Measurements from ENCODE around the gene FZR1. TPM values are rescaled to one million over a fixed set of nuclear protein-coding genes. Genes with fewer than 3 reads are reported as not detected.

Gene FZR1
- total and polyA plus RNA-seq, 9 of the 15 experiments (the other 6 are each of a cell fraction or from before 2014, with no cell fraction given): 0.18 to 48.0 (median 22.2) TPM

DNA sequence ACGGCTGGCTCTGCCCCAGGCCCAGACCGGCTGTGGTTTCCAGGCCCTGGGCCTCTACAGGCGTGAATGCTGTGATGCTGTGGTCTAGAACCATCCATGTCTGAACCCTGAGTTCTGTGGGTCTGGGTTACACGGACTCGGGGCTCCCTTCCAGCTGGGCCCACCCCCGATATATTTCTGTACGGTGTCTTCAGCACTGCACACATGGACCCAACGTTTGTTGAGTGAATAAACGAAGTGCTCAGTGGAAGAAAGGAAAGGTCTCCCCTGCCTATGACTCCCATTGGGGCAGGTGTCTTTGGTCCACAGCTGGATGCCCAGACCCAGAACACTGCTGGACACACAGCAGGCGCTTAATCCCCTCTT lies 39.5 kb downstream of the FZR1 start:
- Histone ChIP-seq H3K9me3 (replicated peaks; ENCODE audit: control insufficient read depth, insufficient read depth, low read depth, low read length) (no peaks in the 10 kb centered on the region), H3K9me1 (ENCODE audit: control insufficient read depth, insufficient read depth, low read length) (no peaks in the 10 kb centered on the region), H3K4me3 (no peak overlapping the region), H4K20me1 (replicated peaks; ENCODE audit: control insufficient read depth, insufficient read depth, low read length) (peaks cover 5% of the 10 kb centered on the region; the same call in 1 of the 2 replicates), H3K79me2 (ENCODE audit: control insufficient read depth, insufficient read depth, low read length) (no peaks in the 10 kb centered on the region), H3K9ac (ENCODE audit: insufficient read depth in 1 of 2, low read depth in 2 of 2, low read length in 2 of 2) (no peak overlapping the region), H3K4me2 (ENCODE audit: insufficient read depth, low read length) (no peak overlapping the region), H3K27me3 (ENCODE audit: control insufficient read depth in 2 of 2, insufficient read depth in 2 of 2, low read length in 2 of 2) (no peaks in the 10 kb centered on the region), H3K4me1 (replicated peaks in 1 of 2; ENCODE audit: control insufficient read depth in 2 of 2, insufficient read depth in 2 of 2, low read length in 2 of 2) (peaks cover 0 to 49% of the 10 kb centered on the region in 2 experiments; a peak in 3 of 5 replicates), H3K36me3 (ENCODE audit: control insufficient read depth, insufficient read depth, low read length) (peaks cover 68% of the 10 kb centered on the region; the same call in 2 of the 3 replicates), H3K27ac (ENCODE audit: extremely low read depth, low read depth, low read length) (no peak overlapping the region), H2AFZ (ENCODE audit: low read depth, low read length) (no peak overlapping the region)
- intact Hi-C loops (cut with micrococcal nuclease): loop anchor here (1.0 to 10.0 kb wide), 2 partner anchors 32 to 59 kb away; partner anchors contain the start of gene TBXA2R
- ChIA-PET CTCF (ENCODE audit: low intra/inter-chr PET ratio) (interaction anchor here (1.0 to 2.1 kb wide), 3 partner anchors 73 to 307 kb away, joined by 3 to 19 read pairs (median 3); no protein-coding TSS in a partner anchor), POLR2A (interaction anchor here (0.7 to 1.3 kb wide), 3 partner anchors 11 to 153 kb away, joined by 3 to 5 read pairs (median 3); partner anchors contain the start of gene MFSD12)
- TF ChIP-seq MED1 (CRISPR knock-in tag; IDR thresholded peaks at IDR 0.05; ENCODE audit: borderline replicate concordance) (no peak), RFX5 (IDR thresholded peaks at IDR 0.05; ENCODE audit: low read depth, low read length) (no peak), XRCC4 (IDR thresholded peaks at IDR 0.05; ENCODE audit: extremely low read depth, insufficient read depth, insufficient read length) (no peak), RAD21 (CRISPR knock-in tag; conservative IDR thresholded peaks at IDR 0.05 in 1 of 2, IDR thresholded peaks at IDR 0.05 in 1 of 2) (no peak)
- 82% methylated on average over 9 of the region's 10 CpGs for WGBS (ENCODE audit: insufficient coverage, low coverage, missing lambda C conversion rate)
- ATAC-seq: no peak
- no peak for DNase-seq (ENCODE audit: extremely low read depth in 1 of 4, low spot score in 3 of 4)
- no peak for FAIRE-seq
- in situ Hi-C loops (cut with MboI): no loop called here
- no TSS peak for BruUV-seq (replicated peaks)

DNA sequence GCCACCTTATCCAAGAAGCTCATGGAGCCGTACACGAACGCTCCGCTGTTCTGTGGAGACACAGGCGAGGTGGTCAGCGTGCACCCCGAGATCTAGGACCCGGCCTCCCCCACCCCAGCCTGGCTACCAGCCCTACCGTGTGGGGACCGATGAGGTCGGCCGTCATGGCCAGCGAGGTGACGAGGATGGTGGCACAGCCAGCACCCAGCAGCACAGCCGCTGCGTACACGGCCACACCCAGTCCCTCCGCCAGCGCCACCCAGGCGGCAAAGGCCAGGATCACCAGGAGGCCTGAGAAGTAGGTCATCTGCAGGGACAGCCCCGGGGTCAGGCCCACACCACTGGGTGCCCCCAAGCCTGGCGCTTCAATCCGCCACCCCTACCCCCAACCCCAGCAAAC lies 40.0 kb downstream of the FZR1 start:
- Histone ChIP-seq H4K20me1 (replicated peaks; ENCODE audit: control insufficient read depth, insufficient read depth, low read length) (peaks cover 5% of the 10 kb centered on the region; the same call in 1 of the 2 replicates), H3K4me1 (replicated peaks in 1 of 2; ENCODE audit: control insufficient read depth in 2 of 2, insufficient read depth in 2 of 2, low read length in 2 of 2) (peaks cover 0 to 54% of the 10 kb centered on the region in 2 experiments; a peak in 3 of 5 replicates), H3K27me3 (ENCODE audit: control insufficient read depth in 2 of 2, insufficient read depth in 2 of 2, low read length in 2 of 2) (no peaks in the 10 kb centered on the region), H3K4me3 (no peak overlapping the region), H2AFZ (ENCODE audit: low read depth, low read length) (no peak overlapping the region), H3K9ac (ENCODE audit: insufficient read depth in 1 of 2, low read depth in 2 of 2, low read length in 2 of 2) (no peak overlapping the region), H3K36me3 (ENCODE audit: control insufficient read depth, insufficient read depth, low read length) (peaks cover 72% of the 10 kb centered on the region; the same call in 2 of the 3 replicates), H3K27ac (ENCODE audit: extremely low read depth, low read depth, low read length) (no peak overlapping the region), H3K4me2 (ENCODE audit: insufficient read depth, low read length) (no peak overlapping the region), H3K9me3 (replicated peaks; ENCODE audit: control insufficient read depth, insufficient read depth, low read depth, low read length) (no peaks in the 10 kb centered on the region), H3K79me2 (ENCODE audit: control insufficient read depth, insufficient read depth, low read length) (no peaks in the 10 kb centered on the region), H3K9me1 (ENCODE audit: control insufficient read depth, insufficient read depth, low read length) (no peaks in the 10 kb centered on the region)
- ChIA-PET POLR2A (interaction anchor here (0.7 to 1.0 kb wide), 2 partner anchors 12 to 152 kb away, joined by 3 read pairs; no protein-coding TSS in a partner anchor), CTCF (ENCODE audit: low intra/inter-chr PET ratio) (interaction anchor here (1.0 to 2.1 kb wide), 3 partner anchors 73 to 307 kb away, joined by 3 to 19 read pairs (median 3); no protein-coding TSS in a partner anchor)
- DNase-seq (ENCODE audit: extremely low read depth in 1 of 4, low spot score in 3 of 4) (no peak), ATAC-seq (no peak), FAIRE-seq (no peak)
- in situ Hi-C loops (cut with MboI): no loop called here
- peak; percentile 53; the same call in 1 of the 2 replicates for TF ChIP-seq POLR2G (IDR thresholded peaks at IDR 0.05; ENCODE audit: low read depth, low read length)
- no peak for TF ChIP-seq SMC3 (conservative IDR thresholded peaks at IDR 0.05; ENCODE audit: insufficient read depth, low read depth, low read length)
- intact Hi-C loops (cut with micrococcal nuclease): loop anchor here (10.0 kb wide), 1 partner anchor 59 kb away; the partner anchor contains the start of gene TBXA2R
- 92% methylated on average over 20 of the region's 23 CpGs for WGBS (ENCODE audit: insufficient coverage, low coverage, missing lambda C conversion rate)
- no TSS peak for BruUV-seq (replicated peaks)
